ENCODE data around the gene ATP6V1G2. TPM values are rescaled to one million over a fixed set of nuclear protein-coding genes. Genes with fewer than 3 reads are reported as not detected.
A peak's percentile ranks its signal among the peaks of the same experiment; 100 is the strongest.

ATP6V1G2 gene
- total RNA-seq, 4 donors from 2014 or later = 1.2 to 1.6 TPM; not detected in 2

- H3K9me3 ChIP-seq = no peaks in the 10 kb centered on the region
- H3K27me3 ChIP-seq = no peaks in the 10 kb centered on the region
- no peak for DNase-seq
- H3K27ac ChIP-seq = no peak overlapping the region
- H3K4me1 ChIP-seq = peaks cover 6 to 9% of the 10 kb centered on the region in 2 donors
- H3K4me3 ChIP-seq = no peak overlapping the region
- no peak for TF ChIP-seq CTCF (IDR thresholded peaks at IDR 0.05)
- TF ChIP-seq POLR2A (IDR thresholded peaks at IDR 0.05) = no peak
- no peaks in the 10 kb centered on the region for H3K36me3 ChIP-seq
- intact Hi-C loops (cut with DNase I; ENCODE audit: low total_unique reads) = loop anchor here (5.0 kb wide), 1 partner anchor 53 kb away; no protein-coding TSS in a partner anchor
These were observed 1.7 kb downstream of the ATP6V1G2 start for GRCh38 chr6:31544676-31545075.

GRCh38 chr6:31543639-31544038, 2.8 kb downstream of the ATP6V1G2 start:
- no peaks in the 10 kb centered on the region for H3K27me3 ChIP-seq
- intact Hi-C loops (cut with DNase I; ENCODE audit: low total_unique reads) = no loop called here
- no peak overlapping the region for H3K4me3 ChIP-seq
- H3K4me1 ChIP-seq = peaks cover 6 to 9% of the 10 kb centered on the region in 2 donors
- H3K27ac ChIP-seq = no peak overlapping the region
- TF ChIP-seq CTCF (IDR thresholded peaks at IDR 0.05) (no peak), POLR2A (IDR thresholded peaks at IDR 0.05) (no peak)
- no peaks in the 10 kb centered on the region for H3K36me3 ChIP-seq
- no peaks in the 10 kb centered on the region for H3K9me3 ChIP-seq
- no peak for DNase-seq

GRCh38 chr6:31541658-31542521, 4.5 kb downstream of the ATP6V1G2 start, which contains the start of gene DDX39B:
Gene DDX39B, minus strand, starts transcription at chr6:31542003. Its CDS starts 1,471 bp downstream, at chr6:31540532.
- TF ChIP-seq POLR2A (IDR thresholded peaks at IDR 0.05) (peak; percentile 69 to 78), CTCF (IDR thresholded peaks at IDR 0.05) (peak in 2 of 4 experiments; percentile 7 to 15)
- DNase-seq = peak; percentile 93 to 96
- Histone ChIP-seq H3K27me3 (no peaks in the 10 kb centered on the region), H3K4me1 (peaks cover 6 to 9% of the 10 kb centered on the region in 2 donors), H3K27ac (peak within 1 kb of the TSS; percentile 85 to 100), H3K4me3 (peak within 1 kb of the TSS; percentile 75 to 87), H3K36me3 (no peaks in the 10 kb centered on the region), H3K9me3 (no peaks in the 10 kb centered on the region)
- intact Hi-C loops (cut with DNase I; ENCODE audit: low total_unique reads) = no loop called here

- DNase-seq = peak in 1 of 2 donors; percentile 43
- TF ChIP-seq POLR2A (IDR thresholded peaks at IDR 0.05) = no peak
- TF ChIP-seq CTCF (IDR thresholded peaks at IDR 0.05) = no peak
- H3K9me3 ChIP-seq = no peaks in the 10 kb centered on the region
- H3K4me1 ChIP-seq = peaks cover 6% of the 10 kb centered on the region in 2 donors
- peak overlapping the region; percentile 85 to 100 for H3K27ac ChIP-seq
- intact Hi-C loops (cut with DNase I; ENCODE audit: low total_unique reads) = no loop called here
- peak overlapping the region; percentile 75 to 87 for H3K4me3 ChIP-seq
- H3K36me3 ChIP-seq = no peaks in the 10 kb centered on the region
- no peaks in the 10 kb centered on the region for H3K27me3 ChIP-seq
These were observed 5.2 kb downstream of the ATP6V1G2 start for GRCh38 chr6:31541059-31541657.

GRCh38 chr6:31540640-31541039, 5.8 kb downstream of the ATP6V1G2 start:
- H3K27me3 ChIP-seq = no peaks in the 10 kb centered on the region
- intact Hi-C loops (cut with DNase I; ENCODE audit: low total_unique reads) = no loop called here
- DNase-seq = no peak
- no peaks in the 10 kb centered on the region for H3K9me3 ChIP-seq
- TF ChIP-seq CTCF (IDR thresholded peaks at IDR 0.05) (no peak), POLR2A (IDR thresholded peaks at IDR 0.05) (no peak)
- no peaks in the 10 kb centered on the region for H3K36me3 ChIP-seq
- peak overlapping the region; percentile 85 to 100 for H3K27ac ChIP-seq
- peak overlapping the region; percentile 75 to 87 for H3K4me3 ChIP-seq
- peaks cover 6% of the 10 kb centered on the region in 2 donors for H3K4me1 ChIP-seq

Data from uterus (tissue), 4 donors.